RCC 7860 (cell line): Measurements from ENCODE around the gene SURF2.
A peak's percentile ranks its signal among the peaks of the same experiment; 100 is the strongest.

ENCODE experiments used
- DNase-seq: peaks from one replicate; pipeline ENCODE4 v3.0.0-alpha.2; 2015; ENCODE audit warnings: low spot score
- FAIRE-seq: peaks from 2 replicates; lab custom pipeline; 2012; peaks lifted over from hg19 to GRCh38; lab: Jason Lieb, UNC

The SURF2 gene

DNA sequence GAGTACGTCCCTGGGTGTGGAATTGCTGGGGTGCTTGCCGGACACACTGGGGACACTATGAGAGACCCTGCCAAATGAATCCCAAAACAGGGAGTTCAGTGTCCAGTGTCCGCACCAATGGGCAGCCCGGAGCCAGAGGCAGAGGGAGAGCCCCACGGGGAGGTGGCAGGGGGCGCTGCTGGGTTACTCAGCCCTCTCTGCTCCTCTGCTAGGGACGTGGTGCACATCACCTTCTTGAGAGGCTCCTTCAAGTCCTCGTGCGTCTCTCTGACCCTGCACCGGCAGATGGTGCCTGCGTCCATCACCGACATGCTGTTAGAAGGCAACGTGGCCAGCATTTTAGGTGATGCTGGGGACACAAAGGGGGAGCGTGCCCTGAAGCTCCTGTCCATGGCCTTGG is 40.6 kb downstream of the SURF2 start:
- FAIRE-seq, result no peak
- no peak for DNase-seq

GRCh38 chr9:133397370-133397769 is 41.0 kb downstream of the SURF2 start:
- DNase-seq (no peak), FAIRE-seq (no peak)

DNA sequence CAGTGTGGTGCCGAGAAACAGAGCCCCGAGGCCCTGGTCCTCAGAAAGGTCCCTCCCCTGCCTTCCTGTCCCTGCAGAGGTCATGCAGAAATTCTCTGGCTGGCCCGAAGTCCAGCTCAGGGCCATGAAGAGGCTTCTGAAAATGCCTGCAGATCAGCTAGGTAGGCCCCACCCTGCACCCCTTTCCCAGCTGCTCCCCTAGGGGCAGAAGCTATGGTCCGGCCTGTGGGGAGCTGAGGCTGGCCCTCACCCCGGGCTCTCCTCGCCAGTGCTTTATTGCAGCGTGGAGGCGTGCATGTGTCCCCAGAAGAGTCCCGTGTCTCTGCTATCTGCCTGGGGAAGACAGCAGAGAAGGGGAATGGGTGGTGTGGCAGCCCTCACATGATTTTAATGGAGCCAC is 41.5 kb downstream of the SURF2 start:
- FAIRE-seq, result no peak
- DNase-seq, result no peak

DNA sequence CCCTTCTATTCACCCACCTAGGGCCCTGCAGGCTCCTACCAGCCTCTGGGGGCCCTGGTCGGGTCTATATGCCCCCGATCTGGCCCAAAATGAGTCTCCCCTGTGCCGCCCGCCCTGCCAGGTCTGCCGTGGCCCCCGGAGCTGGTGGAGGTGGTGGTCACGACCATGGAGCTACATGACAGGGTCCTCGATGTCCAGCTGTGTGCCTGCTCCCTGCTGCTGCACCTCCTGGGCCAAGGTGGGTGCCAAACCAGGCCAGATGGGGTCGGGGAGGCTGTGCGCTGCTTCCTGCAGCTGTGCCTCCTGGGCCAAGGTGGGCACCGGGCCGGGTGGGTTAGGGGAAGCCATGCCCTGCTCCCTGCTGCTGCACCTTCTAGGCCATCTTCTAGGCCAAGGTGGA is 43.9 kb downstream of the SURF2 start:
- FAIRE-seq (no peak), DNase-seq (no peak)

- FAIRE-seq (no peak), DNase-seq (no peak)
Measured at GRCh38 chr9:133401588-133401987, 45.2 kb downstream of the SURF2 start.

- FAIRE-seq (no peak), DNase-seq (no peak)
Measured at GRCh38 chr9:133402689-133403088, 46.3 kb downstream of the SURF2 start.

DNA sequence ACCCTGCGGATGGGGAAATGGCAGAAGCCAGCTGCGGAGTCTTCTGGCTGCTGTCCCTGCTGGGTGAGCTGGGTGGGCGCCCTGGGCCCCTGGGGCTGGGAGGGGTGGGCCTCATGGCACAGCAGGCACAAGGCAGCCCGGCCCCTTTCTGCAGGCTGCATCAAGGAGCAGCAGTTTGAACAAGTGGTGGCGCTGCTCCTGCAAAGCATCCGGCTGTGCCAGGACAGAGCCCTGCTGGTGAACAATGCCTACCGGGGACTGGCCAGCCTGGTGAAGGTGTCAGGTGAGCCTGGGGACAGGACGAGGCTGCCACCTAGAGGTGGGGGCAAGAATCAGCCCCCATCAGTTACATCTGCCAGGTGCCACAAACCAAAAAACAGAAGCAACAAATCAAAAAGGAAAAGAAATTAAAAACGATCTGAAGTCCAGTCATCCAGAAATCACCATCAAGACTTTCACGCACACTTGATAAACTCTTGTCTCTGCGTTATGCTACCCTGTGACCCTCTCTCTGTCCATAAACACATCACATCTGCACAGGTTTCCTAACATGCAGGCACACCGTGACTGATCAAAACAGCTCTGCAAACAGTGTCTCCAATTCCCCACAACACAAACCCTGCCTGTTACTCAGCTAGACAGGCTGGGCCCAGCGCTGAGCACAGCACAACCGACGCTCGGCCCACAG is 47.6 kb downstream of the SURF2 start:
- DNase-seq (peak; percentile 17), FAIRE-seq (no peak)

- FAIRE-seq (no peak), DNase-seq (no peak)
Measured at GRCh38 chr9:133404454-133405002, 48.2 kb downstream of the SURF2 start.

GRCh38 chr9:133405508-133406438 is 49.4 kb downstream of the SURF2 start:
- no peak for DNase-seq
- FAIRE-seq, result no peak

DNA sequence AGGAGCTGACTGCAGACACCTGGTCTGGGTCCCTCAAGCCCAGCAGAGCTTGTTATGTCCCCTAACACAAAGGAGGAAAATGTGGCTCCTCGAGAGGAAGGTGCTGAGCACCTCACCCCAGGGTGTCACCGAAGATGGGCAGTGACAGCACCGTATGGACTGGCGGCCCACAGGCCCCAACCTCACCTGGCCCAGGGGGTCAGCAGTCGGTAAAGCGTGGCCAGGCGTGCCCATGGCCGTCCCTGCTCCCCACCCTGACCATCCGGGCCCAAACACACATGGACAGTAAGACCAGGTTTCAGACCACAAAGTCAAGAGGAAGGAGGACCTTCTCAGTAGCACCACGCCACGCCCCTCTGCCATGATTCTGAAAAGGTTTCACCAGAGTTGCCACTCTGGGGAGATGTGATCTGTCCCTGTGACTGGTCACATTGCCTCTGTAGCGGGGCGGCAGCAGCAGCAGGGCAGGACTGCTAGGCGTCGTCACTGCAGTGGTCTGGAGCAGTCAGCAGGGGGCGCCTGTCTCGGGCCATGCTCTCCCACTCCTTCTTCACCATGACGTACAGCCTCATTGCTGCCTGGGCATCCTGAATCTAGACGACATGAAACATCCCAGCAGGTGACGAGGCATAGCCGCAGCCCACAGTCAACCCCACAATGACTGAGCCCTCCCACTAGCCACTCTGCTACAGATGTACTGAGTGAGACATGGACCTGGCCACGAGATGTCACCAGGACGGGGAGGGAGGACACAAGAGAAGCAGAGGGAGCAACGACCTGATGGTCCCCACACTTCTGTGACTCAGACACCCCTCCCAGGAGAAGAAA is 50.3 kb downstream of the SURF2 start:
- DNase-seq (peak; percentile 70), FAIRE-seq (no peak)

GRCh38 chr9:133408042-133408441 is 51.7 kb downstream of the SURF2 start:
- FAIRE-seq, result no peak
- no peak for DNase-seq
